SK-MEL-5 (cell line): ENCODE data around the gene CCDC191. TPM values are rescaled to one million over a fixed set of nuclear protein-coding genes. Genes with fewer than 3 reads are reported as not detected.

ENCODE experiments used
- DNase-seq: peaks from one replicate; pipeline ENCODE4 v3.0.0-alpha.2; 2016; ENCODE audit warnings: low read depth, low spot score
- in situ Hi-C: cut with HindIII; loops from 2 replicates; pipeline ENCODE4 v1.10.0; 2016; ENCODE audit warnings: low sequenced_read_pairs, high pct_unique_total_duplicates, low pct_unique_long_range_greater_than_20kb
- polyA plus RNA-seq, 2 experiments: library from polyadenylated mRNA; depleted of rRNA; stranded (reverse); fragments of >200 nt; gene quantifications; 2 replicates each; pipeline ENCODE4 v1.2.3, GENCODE V29; 2015
- total RNA-seq: library from RNA; depleted of rRNA; stranded (reverse); fragments of >200 nt; shearing (Covaris generic); gene quantifications from 2 replicates; pipeline ENCODE4 v1.2.3, GENCODE V29; 2014; rRNA removed

The CCDC191 gene
- total RNA-seq: 0.32 and 0.61 TPM in 2 replicates
- 0.52 and 0.58 TPM in 2 replicates for polyA plus RNA-seq (2015; cell fraction: cytosol; rRNA removed)
- 9.3 and 17.8 TPM in 2 replicates for polyA plus RNA-seq (2015; cell fraction: nucleus; rRNA removed)

GRCh38 chr3:114056130-114057010 lies at the start of gene CCDC191, which contains the start of gene QTRT2:
CCDC191 (minus strand) TSS chr3:114056526; CDS start chr3:114056466, 60 bp downstream.
QTRT2 (plus strand) TSS chr3:114056737; CDS start chr3:114065258, 8,521 bp downstream.
- in situ Hi-C loops: no loop called here
- peak; percentile 99 for DNase-seq

- no peak for DNase-seq
- in situ Hi-C loops: no loop called here
Observed at GRCh38 chr3:114104414-114104813, 48.1 kb upstream of the CCDC191 start.

GRCh38 chr3:114103858-114104257 lies 47.5 kb upstream of the CCDC191 start:
- DNase-seq: no peak
- in situ Hi-C loops: no loop called here

GRCh38 chr3:114103181-114103580 lies 46.9 kb upstream of the CCDC191 start:
- no peak for DNase-seq
- in situ Hi-C loops: no loop called here

GRCh38 chr3:114101101-114101500 lies 44.8 kb upstream of the CCDC191 start:
- DNase-seq: no peak
- in situ Hi-C loops: no loop called here

GRCh38 chr3:114095796-114096195 lies 39.5 kb upstream of the CCDC191 start:
- in situ Hi-C loops: no loop called here
- DNase-seq: no peak

GRCh38 chr3:114093596-114093995 lies 37.3 kb upstream of the CCDC191 start:
- peak; percentile 68 for DNase-seq
- in situ Hi-C loops: no loop called here

- DNase-seq: no peak
- in situ Hi-C loops: no loop called here
Observed at GRCh38 chr3:114093016-114093380, 36.7 kb upstream of the CCDC191 start.

- in situ Hi-C loops: no loop called here
- DNase-seq: no peak
Observed at GRCh38 chr3:114092151-114093015, 36.1 kb upstream of the CCDC191 start.

- in situ Hi-C loops: no loop called here
- no peak for DNase-seq
Observed at GRCh38 chr3:114089675-114090074, 33.3 kb upstream of the CCDC191 start.

GRCh38 chr3:114086356-114086755 lies 30.0 kb upstream of the CCDC191 start:
- in situ Hi-C loops: no loop called here
- DNase-seq: no peak

GRCh38 chr3:114083112-114083511 lies 26.8 kb upstream of the CCDC191 start:
- in situ Hi-C loops: no loop called here
- DNase-seq: no peak

GRCh38 chr3:114081037-114081436 lies 24.7 kb upstream of the CCDC191 start:
- DNase-seq: no peak
- in situ Hi-C loops: no loop called here

- peak; percentile 83 for DNase-seq
- in situ Hi-C loops: no loop called here
Observed at GRCh38 chr3:114080201-114080600, 23.9 kb upstream of the CCDC191 start.

GRCh38 chr3:114079761-114080160 lies 23.4 kb upstream of the CCDC191 start:
- DNase-seq: peak; percentile 63
- in situ Hi-C loops: no loop called here

GRCh38 chr3:114078126-114078525 lies 21.8 kb upstream of the CCDC191 start:
- in situ Hi-C loops: no loop called here
- DNase-seq: no peak

- in situ Hi-C loops: no loop called here
- DNase-seq: no peak
Observed at GRCh38 chr3:114076711-114077110, 20.4 kb upstream of the CCDC191 start.

- in situ Hi-C loops: no loop called here
- no peak for DNase-seq
Observed at GRCh38 chr3:114071786-114072185, 15.5 kb upstream of the CCDC191 start.
